MM.1S (cell line): ENCODE results near the gene NPS.

Source experiments
- DNase-seq: peaks from one replicate; pipeline ENCODE4 v3.0.0-alpha.2; 2015
- H2AFZ ChIP-seq: fragments of 300-600 bp; sonication (generic); 2 replicates; pipeline ENCODE4 v1.6.0; 2016; ENCODE audit warnings: antibody characterized with exemption, low read length
- H3F3A ChIP-seq: fragments of 300-600 bp; sonication (generic); 2 replicates; pipeline ENCODE4 v1.6.1; 2016; ENCODE audit warnings: mild to moderate bottlenecking, antibody characterized with exemption, low read length, moderate library complexity, mixed read lengths; ENCODE audit not compliant: insufficient read depth
- H3K27ac ChIP-seq: fragments of 300-600 bp; sonication (generic); 2 replicates; pipeline ENCODE4 v1.5.1; 2016; ENCODE audit warnings: mild to moderate bottlenecking, low read length
- H3K27me3 ChIP-seq: fragments of 300-600 bp; sonication (generic); replicated peaks from 2 replicates; pipeline ENCODE4 v1.6.0; 2016; ENCODE audit warnings: low read length; ENCODE audit not compliant: insufficient read depth
- H3K36me3 ChIP-seq: fragments of 300-600 bp; sonication (generic); replicated peaks from 2 replicates; pipeline ENCODE4 v1.6.1; 2016; ENCODE audit warnings: mild to moderate bottlenecking, low read length, mixed read lengths; ENCODE audit not compliant: insufficient read depth
- H3K4me1 ChIP-seq: fragments of 300-600 bp; sonication (generic); 2 replicates; pipeline ENCODE4 v1.6.1; 2016; ENCODE audit warnings: low read length, mixed read lengths
- H3K4me2 ChIP-seq: fragments of 300-600 bp; sonication (generic); 2 replicates; pipeline ENCODE4 v1.6.0; 2016; ENCODE audit warnings: low read depth, low read length
- H3K4me3 ChIP-seq: fragments of 300-600 bp; sonication (generic); 2 replicates; pipeline ENCODE4 v1.5.1; 2016; ENCODE audit warnings: low read length, mixed read lengths
- H3K79me2 ChIP-seq: fragments of 300-600 bp; sonication (generic); 2 replicates; pipeline ENCODE4 v1.6.1; 2016; ENCODE audit warnings: mixed run types, low read length, mixed read lengths
- H3K9ac ChIP-seq: fragments of 300-600 bp; sonication (generic); 2 replicates; pipeline ENCODE4 v1.6.1; 2016; ENCODE audit warnings: low read length, mixed read lengths
- H3K9me2 ChIP-seq: fragments of 300-600 bp; sonication (generic); replicated peaks from 2 replicates; pipeline ENCODE4 v1.6.1; 2016; ENCODE audit warnings: mild to moderate bottlenecking, low read length, mixed read lengths; ENCODE audit not compliant: insufficient read depth
- H3K9me3 ChIP-seq: fragments of 300-600 bp; sonication (generic); replicated peaks from 2 replicates; pipeline ENCODE4 v1.6.1; 2016; ENCODE audit warnings: mild to moderate bottlenecking, low read length, mixed read lengths; ENCODE audit not compliant: insufficient read depth
- H4K20me1 ChIP-seq: fragments of 300-600 bp; sonication (generic); 2 replicates; pipeline ENCODE4 v1.6.1; 2016; ENCODE audit warnings: mild to moderate bottlenecking, low read length, moderate library complexity, mixed read lengths; ENCODE audit not compliant: insufficient read depth
- CTCF ChIP-seq: fragments of 300-600 bp; sonication (generic); IDR thresholded peaks from 2 replicates; pipeline ENCODE4 v1.5.1; 2016; ENCODE audit warnings: antibody characterized with exemption, low read length, mixed read lengths
- EZH2 ChIP-seq: fragments of 300-600 bp; sonication (generic); optimal IDR thresholded peaks from 2 replicates; pipeline ENCODE3; 2017; ENCODE audit warnings: low read depth, mild to moderate bottlenecking, antibody characterized with exemption, low read length, mixed read lengths
- EZH2phosphoT487 ChIP-seq: fragments of 300-600 bp; sonication (generic); IDR thresholded peaks from 2 replicates; pipeline ENCODE4 v1.6.1; 2018; ENCODE audit warnings: antibody characterized with exemption, low read length

The NPS gene

GRCh38 chr10:127549009-127549408 is at the start of gene NPS:
Gene NPS (plus strand): TSS chr10:127549309. CDS start chr10:127549369, 60 bp downstream.
- no peak for DNase-seq

GRCh38 chr10:127500127-127500526 is 49.0 kb upstream of the NPS start:
- H3K4me2 ChIP-seq = no peak overlapping the region
- H3K9ac ChIP-seq = no peak overlapping the region
- no peaks in the 10 kb centered on the region for H3K36me3 ChIP-seq
- DNase-seq = no peak
- no peaks in the 10 kb centered on the region for H3K79me2 ChIP-seq
- H3F3A ChIP-seq = no peaks in the 10 kb centered on the region
- TF ChIP-seq EZH2phosphoT487 = no peak
- TF ChIP-seq EZH2 = no peak
- no peak overlapping the region for H3K27ac ChIP-seq
- H2AFZ ChIP-seq = no peak overlapping the region
- H3K9me2 ChIP-seq = no peaks in the 10 kb centered on the region
- no peaks in the 10 kb centered on the region for H3K9me3 ChIP-seq
- H4K20me1 ChIP-seq = no peaks in the 10 kb centered on the region
- 0 out of 2 replicates have a peak, but pooled peaks cover 8% of the 10 kb centered on the region for H3K27me3 ChIP-seq
- H3K4me1 ChIP-seq = no peaks in the 10 kb centered on the region
- H3K4me3 ChIP-seq = no peak overlapping the region

More at GRCh38 chr10:127549009-127549408, at the start of gene NPS:
- H3K9me2 ChIP-seq = no peaks in the 10 kb centered on the region
- H3K4me1 ChIP-seq = no peaks in the 10 kb centered on the region
- no peak within 1 kb of the TSS for H3K27ac ChIP-seq
- H3K9me3 ChIP-seq = no peaks in the 10 kb centered on the region
- no peak within 1 kb of the TSS for H2AFZ ChIP-seq
- no peaks in the 10 kb centered on the region for H3K79me2 ChIP-seq
- no peaks in the 10 kb centered on the region for H3K36me3 ChIP-seq
- no peak within 1 kb of the TSS for H3K4me2 ChIP-seq
- no peaks in the 10 kb centered on the region for H3K27me3 ChIP-seq
- TF ChIP-seq EZH2 (no peak), EZH2phosphoT487 (no peak), CTCF (no peak)
- no peak within 1 kb of the TSS for H3K9ac ChIP-seq
- no peak within 1 kb of the TSS for H3K4me3 ChIP-seq
- no peaks in the 10 kb centered on the region for H4K20me1 ChIP-seq
- H3F3A ChIP-seq = no peaks in the 10 kb centered on the region

GRCh38 chr10:127506094-127506493 is 43.0 kb upstream of the NPS start:
- Histone ChIP-seq H3K4me3 (no peak overlapping the region), H3K9ac (no peak overlapping the region), H3K36me3 (no peaks in the 10 kb centered on the region), H4K20me1 (no peaks in the 10 kb centered on the region), H3K4me2 (no peak overlapping the region), H3K79me2 (no peaks in the 10 kb centered on the region), H3K4me1 (no peaks in the 10 kb centered on the region), H3K9me2 (no peaks in the 10 kb centered on the region), H3K27ac (no peak overlapping the region), H3K27me3 (no peaks in the 10 kb centered on the region), H3K9me3 (no peaks in the 10 kb centered on the region), H3F3A (no peaks in the 10 kb centered on the region), H2AFZ (no peak overlapping the region)
- TF ChIP-seq CTCF (no peak), EZH2 (no peak)
- no peak for DNase-seq

- H3K27me3 ChIP-seq = peaks cover 6% of the 10 kb centered on the region; the same call in 1 of the 2 replicates
- no peaks in the 10 kb centered on the region for H3K9me2 ChIP-seq
- no peaks in the 10 kb centered on the region for H3K9me3 ChIP-seq
- H4K20me1 ChIP-seq = no peaks in the 10 kb centered on the region
- no peak overlapping the region for H3K27ac ChIP-seq
- no peaks in the 10 kb centered on the region for H3K36me3 ChIP-seq
- H3K4me2 ChIP-seq = no peak overlapping the region
- H3K4me1 ChIP-seq = no peaks in the 10 kb centered on the region
- no peaks in the 10 kb centered on the region for H3K79me2 ChIP-seq
- H3K4me3 ChIP-seq = no peak overlapping the region
- no peaks in the 10 kb centered on the region for H3F3A ChIP-seq
- no peak overlapping the region for H3K9ac ChIP-seq
- TF ChIP-seq CTCF = no peak
- no peak for TF ChIP-seq EZH2phosphoT487
- TF ChIP-seq EZH2 = no peak
- H2AFZ ChIP-seq = no peak overlapping the region
- DNase-seq = no peak
These were observed 26.8 kb upstream of the NPS start for GRCh38 chr10:127522298-127522697.
